ENCODE results near the gene UBASH3B.
A peak's percentile ranks its signal among the peaks of the same experiment; 100 is the strongest.
"Not testable (repeated sequence)": the region's sequence is repeated elsewhere in the genome, so short reads cannot be mapped to it uniquely, and the experiment has no call there.

Gene UBASH3B, protein sequence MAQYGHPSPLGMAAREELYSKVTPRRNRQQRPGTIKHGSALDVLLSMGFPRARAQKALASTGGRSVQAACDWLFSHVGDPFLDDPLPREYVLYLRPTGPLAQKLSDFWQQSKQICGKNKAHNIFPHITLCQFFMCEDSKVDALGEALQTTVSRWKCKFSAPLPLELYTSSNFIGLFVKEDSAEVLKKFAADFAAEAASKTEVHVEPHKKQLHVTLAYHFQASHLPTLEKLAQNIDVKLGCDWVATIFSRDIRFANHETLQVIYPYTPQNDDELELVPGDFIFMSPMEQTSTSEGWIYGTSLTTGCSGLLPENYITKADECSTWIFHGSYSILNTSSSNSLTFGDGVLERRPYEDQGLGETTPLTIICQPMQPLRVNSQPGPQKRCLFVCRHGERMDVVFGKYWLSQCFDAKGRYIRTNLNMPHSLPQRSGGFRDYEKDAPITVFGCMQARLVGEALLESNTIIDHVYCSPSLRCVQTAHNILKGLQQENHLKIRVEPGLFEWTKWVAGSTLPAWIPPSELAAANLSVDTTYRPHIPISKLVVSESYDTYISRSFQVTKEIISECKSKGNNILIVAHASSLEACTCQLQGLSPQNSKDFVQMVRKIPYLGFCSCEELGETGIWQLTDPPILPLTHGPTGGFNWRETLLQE

DNA sequence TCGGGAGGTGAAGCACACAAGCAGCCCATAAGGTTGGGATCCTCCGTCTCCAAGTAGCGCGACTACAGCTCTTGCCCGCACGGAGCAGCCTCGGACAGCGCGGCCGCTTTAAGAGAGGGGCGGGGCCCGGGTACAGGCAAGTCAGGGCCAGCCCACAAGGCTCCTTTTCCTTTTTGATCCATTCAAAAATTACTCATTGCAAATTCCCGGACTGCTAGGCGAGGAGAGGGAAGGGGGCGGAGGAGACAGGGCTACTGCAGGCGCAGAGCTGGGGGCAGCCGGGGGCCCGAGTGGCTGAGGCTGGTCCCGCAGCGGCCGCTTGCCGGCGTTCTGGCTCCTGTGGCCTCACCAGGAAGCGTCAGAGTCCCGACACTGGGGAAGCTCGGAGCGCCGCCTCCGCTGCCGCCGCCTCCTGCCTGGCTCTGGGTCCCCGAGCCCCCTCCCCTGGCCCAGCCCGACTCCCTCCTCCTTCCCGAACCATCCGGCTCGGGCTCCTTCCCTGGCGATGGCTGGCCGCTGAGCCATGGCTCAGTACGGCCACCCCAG is at the start of gene UBASH3B:
UBASH3B (plus strand) TSS at position 196 of the 546 bp plus-strand sequence; CDS start at position 524, 328 bp downstream.
- peak; percentile 72 to 78 for DNase-seq (ENCODE audit: low read depth in 2 of 2)

DNA sequence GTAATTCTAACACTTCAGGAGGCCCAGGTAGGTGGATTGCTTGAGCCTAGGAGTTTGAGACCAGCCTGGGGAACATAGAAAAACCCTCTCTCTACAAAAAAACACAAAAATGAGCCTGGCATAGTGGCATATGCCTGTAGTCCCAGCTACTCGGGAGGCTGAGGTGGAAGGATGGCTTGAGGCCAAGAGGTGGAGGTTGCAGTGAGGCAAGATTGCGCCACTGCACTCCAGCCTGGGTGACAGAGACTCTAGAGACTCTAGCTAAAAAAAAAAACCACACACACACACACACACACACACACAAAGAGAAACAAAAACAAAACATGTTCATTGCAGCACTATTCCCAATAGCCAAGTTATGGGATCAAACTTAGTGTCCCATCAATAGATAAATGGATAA is 48.4 kb upstream of the UBASH3B start:
- DNase-seq (ENCODE audit: low read depth in 2 of 2), result not testable (repeated sequence)

DNA sequence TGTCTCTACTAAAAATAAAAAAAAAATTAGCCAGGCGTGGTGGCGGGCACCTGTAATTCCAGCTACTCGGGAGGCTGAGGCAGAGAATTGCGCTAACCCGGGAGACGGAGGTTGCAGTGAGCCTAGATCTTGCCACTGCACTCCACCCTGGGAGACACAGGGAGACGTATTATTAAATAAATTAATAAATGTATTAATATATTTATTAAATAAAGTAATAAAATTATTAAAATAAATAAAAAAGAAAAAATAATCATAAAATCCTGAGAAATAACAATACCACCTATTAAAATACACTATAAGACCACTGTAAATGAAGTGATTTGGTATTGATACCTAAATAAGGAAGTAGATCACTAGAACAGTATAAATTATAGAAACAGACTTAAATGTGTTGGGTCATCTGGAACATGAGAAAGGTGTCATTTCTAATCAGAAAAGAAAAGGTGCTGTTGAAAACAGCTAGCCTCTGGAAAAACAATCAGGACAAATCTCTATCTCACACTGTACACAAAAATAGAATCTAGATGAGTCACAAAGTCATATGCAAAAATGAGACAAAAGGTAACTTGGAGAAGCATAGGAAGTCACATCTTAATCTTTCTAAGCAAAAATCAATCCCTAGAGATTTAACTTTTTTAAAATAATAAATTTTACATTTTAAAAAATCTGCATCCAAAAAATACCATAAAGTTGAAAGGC is 43.2 kb upstream of the UBASH3B start:
- no peak for DNase-seq (ENCODE audit: low read depth in 2 of 2)

DNA sequence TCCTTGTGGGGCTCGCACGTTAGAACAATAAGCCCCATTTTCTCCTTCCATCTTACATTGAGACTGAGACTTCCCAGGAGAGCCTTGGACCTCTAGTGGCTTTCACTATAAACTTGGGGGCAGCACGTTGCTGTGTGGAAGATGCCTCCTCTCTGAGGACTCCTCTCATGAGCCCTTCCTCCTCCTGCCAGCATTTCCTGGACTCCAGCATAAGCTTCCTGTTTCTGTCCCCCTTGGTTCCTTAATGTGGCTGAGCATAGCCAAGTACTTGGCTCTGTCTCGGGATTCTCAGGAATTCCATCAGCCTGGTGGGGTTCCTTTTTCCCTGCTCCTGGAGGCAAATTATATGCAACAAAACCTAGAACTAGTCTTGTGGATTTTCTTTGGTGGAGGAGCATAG is 38.8 kb upstream of the UBASH3B start:
- DNase-seq (ENCODE audit: low read depth in 2 of 2), result no peak

DNA sequence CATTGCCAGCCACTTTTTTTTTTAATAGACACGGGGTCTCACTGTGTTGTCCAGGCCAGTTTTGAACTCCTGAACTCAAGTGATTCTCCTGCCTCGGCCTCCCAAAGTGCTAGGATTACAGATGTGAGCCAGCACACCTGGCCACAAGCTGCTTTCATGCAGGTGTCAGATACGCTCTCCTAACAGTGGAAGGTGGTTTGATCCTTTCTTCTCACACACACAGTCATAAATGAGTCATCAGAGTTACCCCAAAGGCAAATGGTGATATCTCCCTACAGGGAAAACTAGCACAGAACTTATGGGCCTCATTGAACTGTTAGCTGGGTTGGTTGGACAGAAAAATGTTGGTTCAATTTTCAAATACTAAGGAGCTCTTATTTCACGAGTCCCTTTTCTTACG is 38.2 kb upstream of the UBASH3B start:
- no peak for DNase-seq (ENCODE audit: low read depth in 2 of 2)

DNA sequence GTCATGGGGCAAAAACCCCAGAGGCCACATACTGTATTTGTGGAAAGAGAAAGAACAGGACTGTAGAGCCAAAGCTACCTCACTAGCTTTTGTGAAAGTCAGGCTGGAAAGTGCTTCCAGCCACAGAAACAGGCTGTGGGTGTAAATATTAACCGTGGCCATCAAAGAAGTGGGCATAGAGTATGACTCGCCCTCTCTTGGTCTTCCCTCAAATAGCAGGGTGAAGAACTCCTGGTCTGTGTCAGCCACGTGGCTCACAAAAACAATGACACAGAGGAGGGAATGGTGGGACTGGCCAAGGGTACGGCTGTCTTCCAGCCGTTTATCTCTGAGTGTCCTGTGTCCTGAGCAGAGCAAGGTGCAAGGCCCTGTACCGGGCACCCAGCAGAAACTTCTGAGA is 37.6 kb upstream of the UBASH3B start:
- no peak for DNase-seq (ENCODE audit: low read depth in 2 of 2)

DNA sequence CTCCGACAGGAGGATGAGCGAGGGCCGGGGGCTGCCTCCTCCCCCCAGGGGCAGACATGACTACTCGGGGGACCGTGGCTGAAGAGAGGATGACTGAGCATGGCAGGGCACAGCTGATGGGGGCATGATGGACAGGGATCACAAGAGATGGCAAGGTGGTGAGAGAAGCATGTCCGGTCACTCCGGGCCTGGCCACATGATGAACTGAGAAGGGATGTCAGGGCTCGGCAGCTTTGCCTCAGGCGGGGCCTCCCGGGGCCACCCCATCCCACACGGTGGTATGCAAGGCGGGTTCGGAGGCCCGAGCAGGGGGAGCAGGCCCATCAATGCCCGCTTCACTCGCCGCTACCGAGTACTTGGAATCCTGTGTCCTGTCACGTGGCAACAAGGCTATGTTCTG is 36.6 kb upstream of the UBASH3B start:
- no peak for DNase-seq (ENCODE audit: low read depth in 2 of 2)

DNA sequence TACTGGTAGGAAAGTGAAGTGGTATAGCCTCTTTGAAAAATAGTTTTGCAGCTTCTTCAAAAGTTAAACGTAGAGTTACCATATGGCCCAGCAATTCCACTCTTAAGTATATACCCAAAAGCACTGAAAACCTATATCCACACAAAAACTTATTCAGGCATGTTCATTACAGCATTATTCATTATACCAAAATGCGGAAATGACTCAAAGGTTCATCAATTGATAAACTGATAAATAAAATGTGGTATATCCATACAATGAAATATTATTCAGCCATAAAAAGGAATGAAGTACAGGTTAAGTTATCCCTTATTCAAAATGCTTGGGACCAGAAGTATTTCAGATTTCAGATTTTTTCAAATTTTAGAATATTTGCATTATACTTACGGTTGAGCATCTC is 35.8 kb upstream of the UBASH3B start:
- no peak for DNase-seq (ENCODE audit: low read depth in 2 of 2)

DNA sequence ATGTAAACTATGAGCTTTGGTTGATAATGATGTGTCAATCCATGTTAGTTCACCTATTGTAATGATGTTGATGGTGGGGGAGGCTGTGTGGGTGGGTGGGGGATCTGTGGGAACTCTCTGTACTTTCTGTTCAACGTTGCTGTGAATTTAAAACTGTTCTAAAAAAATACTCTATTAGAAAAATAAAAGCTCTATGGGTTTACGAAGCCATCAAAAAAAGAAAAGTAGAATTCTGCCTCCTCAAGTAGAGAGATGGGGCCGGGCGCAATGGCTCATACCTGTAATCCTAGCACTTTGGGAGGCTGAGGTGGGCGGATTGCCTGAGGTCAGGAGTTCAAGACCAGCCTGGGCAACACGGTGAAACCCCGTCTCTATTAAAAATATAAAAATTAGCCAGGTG is 30.0 kb upstream of the UBASH3B start:
- DNase-seq (ENCODE audit: low read depth in 2 of 2), result not testable (repeated sequence)

DNA sequence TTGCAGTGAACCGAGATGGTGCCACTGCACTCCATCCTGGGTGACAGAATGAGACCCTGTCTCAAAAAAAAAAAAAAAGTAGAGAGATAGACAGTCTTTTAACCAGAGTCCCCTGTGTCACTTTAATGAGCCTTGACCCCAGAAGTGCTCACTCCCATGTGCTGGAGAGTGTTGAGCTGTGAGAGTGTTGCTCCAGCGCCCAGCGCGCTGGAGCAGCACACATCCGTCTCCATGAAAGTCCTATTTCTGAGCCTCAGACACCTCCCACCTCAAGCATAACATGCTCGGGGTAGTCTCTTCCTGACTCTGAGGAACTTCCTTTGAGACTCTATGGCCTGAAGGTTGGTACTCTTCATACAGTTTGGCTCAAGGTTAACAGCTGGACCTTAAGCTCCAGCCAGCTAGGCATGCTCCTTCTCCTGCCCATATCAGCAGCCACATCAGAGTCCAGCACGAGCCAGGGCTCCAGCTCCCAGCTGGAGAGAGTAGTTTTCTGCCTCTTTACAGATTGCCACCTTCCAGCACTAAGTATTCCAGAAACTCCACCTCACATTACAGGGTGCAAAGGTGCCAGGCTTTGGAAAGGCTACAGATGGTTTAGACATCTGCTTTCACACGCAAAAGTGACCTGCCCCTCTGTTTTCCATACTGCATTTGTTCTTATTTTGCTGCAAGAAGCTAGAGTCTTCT is 29.4 kb upstream of the UBASH3B start:
- DNase-seq (ENCODE audit: low read depth in 2 of 2), result no peak

DNA sequence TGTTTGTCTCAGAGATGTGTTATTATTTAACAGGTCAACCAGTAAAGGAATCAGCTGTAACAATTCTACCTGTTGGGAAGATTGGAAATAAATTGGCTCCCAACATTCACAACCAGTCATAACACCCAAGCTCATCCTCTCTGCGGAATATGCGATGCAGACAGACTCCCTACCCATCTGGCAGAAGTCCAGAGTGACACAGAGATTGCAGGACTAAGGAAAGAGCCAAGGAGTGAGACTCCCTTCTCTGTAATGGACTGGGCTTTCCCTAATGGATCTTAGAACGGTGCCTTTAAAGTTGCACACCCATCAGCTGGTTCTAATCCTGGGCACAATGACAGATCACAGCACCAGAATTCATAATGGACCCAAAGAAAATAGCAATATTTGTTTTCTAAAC is 27.8 kb upstream of the UBASH3B start:
- DNase-seq (ENCODE audit: low read depth in 2 of 2), result no peak

DNA sequence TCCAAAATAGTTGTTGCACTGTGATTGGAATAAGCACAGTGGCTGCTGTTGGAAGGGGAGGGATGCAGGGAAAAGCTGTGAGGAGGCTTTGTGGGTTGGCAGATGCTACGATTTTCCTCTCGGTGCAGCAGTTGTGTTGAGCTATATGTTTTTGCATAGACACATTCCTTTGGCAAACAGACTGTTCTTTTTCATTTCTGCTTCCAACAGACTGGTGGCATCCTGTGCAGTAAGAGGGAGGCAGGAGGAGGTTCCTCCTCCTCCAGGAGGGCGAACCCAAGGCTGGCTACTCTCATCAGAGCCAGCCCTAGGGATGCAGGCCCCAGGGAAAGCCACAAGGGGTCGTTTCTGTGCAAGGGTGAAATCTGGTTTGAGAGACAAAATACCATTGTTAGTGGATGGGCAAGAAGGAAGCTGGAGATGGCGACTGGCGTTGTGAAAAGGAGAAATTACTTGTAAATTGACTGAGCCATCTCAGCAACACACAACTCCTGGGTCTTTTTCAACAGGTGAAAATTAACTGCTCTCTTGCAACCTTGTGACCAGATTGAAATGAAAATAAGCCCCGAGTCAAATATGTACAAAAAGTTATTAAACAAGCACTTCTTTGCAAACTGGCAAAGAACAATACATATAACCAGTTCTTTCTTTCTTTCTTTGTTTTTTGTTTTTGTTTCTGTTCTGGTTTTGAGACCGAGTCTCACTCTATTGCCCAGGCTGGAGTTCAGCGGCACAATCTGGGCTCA is 26.5 kb upstream of the UBASH3B start:
- DNase-seq (ENCODE audit: low read depth in 2 of 2), result peak; percentile 64

DNA sequence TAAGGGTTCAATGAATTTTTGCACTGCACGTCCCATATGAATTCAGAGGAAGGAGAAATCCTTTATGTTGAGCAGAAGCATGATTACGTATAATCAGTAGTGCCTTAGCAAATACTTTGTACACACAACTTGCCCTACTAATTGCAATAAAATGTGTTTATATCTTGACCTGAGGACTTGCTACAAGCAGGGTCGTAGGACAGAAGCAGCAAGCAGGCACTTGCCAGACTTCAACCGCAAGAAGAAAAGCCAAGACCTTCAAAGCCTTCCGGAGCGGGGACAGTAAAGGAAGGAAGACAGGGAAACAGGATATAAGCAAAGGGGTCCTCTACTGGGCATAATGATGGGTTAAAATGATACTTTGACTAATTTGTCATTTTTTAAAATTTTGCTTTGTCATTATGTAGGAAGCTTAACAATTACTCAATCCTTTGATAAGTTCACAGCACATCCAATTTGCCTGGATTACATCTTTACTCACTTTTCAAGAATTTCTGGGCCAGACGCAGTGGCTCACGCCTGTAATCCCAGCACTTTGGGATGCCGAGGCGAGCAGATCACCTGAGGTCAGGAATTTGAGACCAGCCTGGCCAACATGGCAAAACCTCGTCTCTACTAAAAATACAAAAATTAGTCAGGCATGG is 23.2 kb upstream of the UBASH3B start:
- DNase-seq (ENCODE audit: low read depth in 2 of 2), result no peak

DNA sequence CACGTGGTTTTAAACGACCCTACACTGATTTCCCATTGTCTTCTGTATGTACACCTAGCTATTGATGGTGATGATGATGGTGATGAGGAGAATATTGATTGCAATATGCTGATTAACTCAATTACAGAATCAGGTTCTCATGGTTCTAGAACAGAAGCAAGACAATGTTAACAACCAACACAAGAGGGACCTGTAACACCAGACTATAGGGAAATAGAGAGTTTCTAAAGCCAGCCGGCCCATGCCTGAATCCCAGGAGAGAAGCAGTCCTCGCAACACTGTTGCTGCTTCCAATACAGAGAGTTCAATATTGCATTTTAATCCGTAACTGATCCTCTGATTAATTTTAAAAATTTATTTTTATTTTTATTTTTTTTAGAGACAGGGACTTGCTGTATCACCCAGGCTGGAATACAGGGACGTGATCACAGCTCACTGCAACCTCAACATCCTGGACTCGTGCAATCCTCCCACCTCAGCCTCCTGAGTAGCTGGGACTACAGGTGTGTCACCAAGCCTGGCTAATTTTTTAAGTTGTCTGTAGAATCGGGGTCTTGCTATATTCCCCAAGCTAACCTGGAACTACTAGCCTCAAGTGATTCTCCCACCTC is 22.2 kb upstream of the UBASH3B start:
- peak in 1 of 2 experiments; percentile 49 for DNase-seq (ENCODE audit: low read depth in 2 of 2)

DNA sequence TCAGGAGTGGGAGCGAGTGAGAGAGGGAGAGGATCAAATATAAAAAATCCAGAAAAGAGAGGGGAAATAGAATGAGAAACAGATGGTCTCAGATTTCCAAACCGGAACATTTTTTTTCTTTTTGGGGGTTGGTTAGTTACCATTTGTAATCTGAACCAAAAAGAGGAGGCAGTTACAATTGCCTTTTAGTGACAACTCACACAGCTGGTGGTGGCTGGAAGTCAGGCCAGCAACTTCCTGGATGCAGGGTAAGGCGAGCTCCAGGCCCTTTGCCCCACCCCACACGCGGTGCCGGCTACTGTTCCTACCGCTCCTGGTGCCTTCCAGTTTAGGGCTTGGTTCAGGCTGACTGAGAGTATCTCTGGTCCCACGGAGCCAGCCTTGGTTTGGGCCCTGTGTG is 21.0 kb upstream of the UBASH3B start:
- DNase-seq (ENCODE audit: low read depth in 2 of 2), result peak in 1 of 2 experiments; percentile 63

DNA sequence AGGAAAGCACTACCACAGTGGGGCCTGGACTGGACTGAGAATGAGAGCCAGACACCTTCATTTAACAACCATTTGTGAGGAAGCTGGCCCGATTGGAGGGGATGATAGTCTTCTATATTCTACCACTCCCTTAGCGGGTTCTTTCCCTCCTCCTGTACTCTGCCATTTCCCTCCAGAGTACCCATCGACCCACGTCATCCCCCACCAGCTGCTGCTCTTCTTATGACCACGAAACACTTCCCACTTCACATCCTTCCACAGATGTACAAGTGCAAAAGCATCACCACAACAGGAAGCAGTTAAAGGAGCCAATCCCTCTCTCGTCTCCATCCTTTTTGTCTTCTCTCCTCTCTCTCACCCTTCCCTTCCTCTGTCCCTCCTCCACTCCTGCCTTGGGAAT is 18.0 kb upstream of the UBASH3B start:
- DNase-seq (ENCODE audit: low read depth in 2 of 2), result no peak

DNA sequence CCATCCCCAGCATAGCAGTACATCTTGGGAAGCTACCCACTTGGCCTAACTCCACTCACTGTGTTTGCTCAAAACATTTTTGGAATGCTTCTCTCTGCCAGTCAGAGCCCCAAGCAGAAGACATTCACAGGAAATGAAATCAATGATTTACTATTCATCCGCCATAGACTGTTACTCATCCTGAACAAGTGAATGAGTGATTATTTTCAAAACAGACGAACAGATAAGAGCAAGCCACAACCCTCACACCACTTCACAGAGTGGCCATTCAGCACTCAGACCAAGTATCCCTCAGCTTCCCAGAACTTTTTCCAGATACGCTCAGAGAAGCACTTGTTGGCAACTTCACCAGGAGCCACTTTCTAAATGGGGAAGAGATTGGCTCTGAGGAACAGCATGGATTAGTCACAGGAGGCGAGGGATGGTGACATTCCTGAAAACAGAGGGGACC is 13.0 kb upstream of the UBASH3B start:
- peak in 1 of 2 experiments; percentile 50 for DNase-seq (ENCODE audit: low read depth in 2 of 2)

DNA sequence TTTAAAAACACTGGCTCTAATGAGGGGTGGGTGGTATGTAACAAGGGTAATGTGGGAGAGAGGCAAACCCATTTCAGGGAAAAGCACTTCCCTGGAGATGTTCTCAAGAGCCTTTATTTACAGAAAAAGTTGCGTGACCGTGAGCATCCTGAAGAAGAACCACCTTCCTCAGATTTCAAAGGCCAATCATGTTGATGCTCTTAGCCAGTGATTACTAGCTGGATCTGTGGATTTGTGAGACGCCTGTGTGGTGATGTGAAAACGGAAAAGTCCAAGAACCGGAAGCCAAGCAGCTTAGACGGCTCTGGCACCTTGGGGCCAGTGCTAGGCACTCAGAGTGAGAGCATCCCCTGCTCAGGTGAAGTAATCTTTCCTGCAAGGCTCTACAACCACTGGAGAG is 12.6 kb upstream of the UBASH3B start:
- no peak for DNase-seq (ENCODE audit: low read depth in 2 of 2)

DNA sequence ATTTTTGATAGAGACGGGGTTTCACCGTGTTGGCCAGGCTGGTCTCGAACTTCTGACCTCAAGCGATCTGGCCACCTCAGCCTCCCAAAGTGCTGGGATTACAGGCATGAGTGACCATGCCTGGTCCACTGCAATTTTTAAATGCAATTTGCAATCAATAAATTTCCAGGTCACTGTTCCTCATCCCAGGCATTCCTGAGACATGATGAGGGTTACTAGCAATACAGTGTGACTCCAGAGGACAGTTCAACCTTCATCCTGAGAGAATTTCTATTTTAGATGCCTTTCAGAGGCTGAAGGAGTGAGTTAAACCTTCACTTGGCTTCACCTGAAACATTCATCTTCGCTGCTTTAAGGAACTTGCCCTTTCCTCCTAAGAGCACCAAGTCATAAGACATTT is 9.7 kb upstream of the UBASH3B start:
- DNase-seq (ENCODE audit: low read depth in 2 of 2), result no peak

Measured in fibroblast of skin of left quadriceps (primary cell).